CD4-positive, alpha-beta T cell (primary cell): ENCODE results near the gene TBX1. TPM values are rescaled to one million over a fixed set of nuclear protein-coding genes. Genes with fewer than 3 reads are reported as not detected.

Experiments
- ATAC-seq: fragments of 200-7000 bp; cut with Tn5 transposase; one replicate; pipeline ENCODE4 v1.10.0; 2022; ENCODE audit warnings: mild to moderate bottlenecking; ENCODE audit not compliant: poor library complexity
- CTCF ChIA-PET: fragments of 350-600 bp; sonication (Branson Sonifier 250); formaldehyde crosslinking; loops from one replicate; lab custom pipeline; 2021; ENCODE audit warnings: antibody characterized with exemption, inconsistent platforms; lab: Charles Lee
- POLR2A ChIA-PET: fragments of 350-600 bp; sonication (Branson Sonifier 250); formaldehyde crosslinking; loops from one replicate; lab custom pipeline; 2021; ENCODE audit warnings: antibody characterized with exemption, inconsistent platforms; lab: Charles Lee
- DNase-seq, 14 experiments: peaks; one replicate each; pipeline ENCODE4 v3.0.0-alpha.2; 2013 to 2020; ENCODE audit warnings: mixed read lengths in 2 of 14
- H3K27ac ChIP-seq, 2 donors: one replicate each; pipeline versions ENCODE4 v1.5.1 to v1.7.0; 2013; ENCODE audit warnings: low read length in 2 of 2, low read depth in 1 of 2, mild to moderate bottlenecking in 1 of 2
- H3K27me3 ChIP-seq, 2 experiments: 1 replicate in 1 of 2; 2 replicates in 1 of 2; pipeline versions ENCODE4 v1.6.1 to v1.7.0; 2013; ENCODE audit warnings: low read length in 2 of 2, control low read depth in 1 of 2, mild to moderate bottlenecking in 1 of 2, moderate library complexity in 1 of 2; ENCODE audit not compliant: insufficient read depth in 2 of 2, control insufficient read depth in 1 of 2
- H3K36me3 ChIP-seq: one replicate; pipeline ENCODE4 v1.6.1; 2013; ENCODE audit warnings: low read length, control low read depth; ENCODE audit not compliant: insufficient read depth
- H3K4me1 ChIP-seq: one replicate; pipeline ENCODE4 v1.6.1; 2013; ENCODE audit warnings: low read length, control low read depth; ENCODE audit not compliant: insufficient read depth
- H3K4me3 ChIP-seq: one replicate; pipeline ENCODE4 v1.5.1; 2013; ENCODE audit warnings: mild to moderate bottlenecking, low read length, moderate library complexity
- H3K9me3 ChIP-seq, 2 experiments: 1 replicate in 1 of 2; 2 replicates in 1 of 2; pipeline versions ENCODE4 v1.6.1 to v1.7.0; 2013; ENCODE audit warnings: low read length in 2 of 2, mild to moderate bottlenecking in 2 of 2, control low read depth in 1 of 2, moderate library complexity in 1 of 2; ENCODE audit not compliant: control insufficient read depth in 1 of 2, insufficient read depth in 1 of 2
- H3K27ac Mint-ChIP-seq: one replicate; pipeline ENCODE4 v1.8.0; 2020; ENCODE audit warnings: mixed read lengths
- H3K27me3 Mint-ChIP-seq: one replicate; pipeline ENCODE4 v1.8.0; 2021; ENCODE audit warnings: mixed read lengths
- H3K36me3 Mint-ChIP-seq: one replicate; pipeline ENCODE4 v1.8.0; 2021; ENCODE audit warnings: low read depth, mixed read lengths
- H3K4me1 Mint-ChIP-seq: one replicate; pipeline ENCODE4 v1.8.0; 2021; ENCODE audit warnings: low read depth, mixed read lengths
- H3K4me3 Mint-ChIP-seq: one replicate; pipeline ENCODE4 v1.8.0; 2020; ENCODE audit warnings: mild to moderate bottlenecking, mixed read lengths
- H3K9me3 Mint-ChIP-seq: one replicate; pipeline ENCODE4 v1.8.0; 2020; ENCODE audit warnings: mixed read lengths
- CTCF ChIP-seq: fragments of 200-600 bp; IDR thresholded peaks from one replicate; pipeline ENCODE4 v1.8.0; 2022; ENCODE audit warnings: antibody characterized with exemption, mild to moderate bottlenecking
- intact Hi-C, 2 experiments: fragments of 100-400 bp; cut with DNase I in 1 of 2; cut with micrococcal nuclease in 1 of 2; formaldehyde crosslinking; loops; one replicate each; pipeline versions ENCODE4 v1.15.1 to v1.9.0; 2023 to 2025; cut with DNase I, micrococcal nuclease
- total RNA-seq, 174 experiments: library from RNA in 2 of 174; stranded (reverse) in 2 of 174; gene quantifications; one replicate each; pipeline ENCODE4 v1.2.3 and lab custom pipeline; 2021 to 2026

TBX1 gene
- total RNA-seq, 2 experiments from 2014 or later, result not detected

GRCh38 chr22:19788661-19789225, 28.2 kb downstream of the TBX1 start:
- H3K27me3 ChIP-seq, result no peaks in the 10 kb centered on the region
- ATAC-seq (no peak), DNase-seq (no peak)
- intact Hi-C loops, result no loop called here
- Mint-ChIP-seq H3K36me3 (peaks cover 34% of the 10 kb centered on the region), H3K27me3 (no peaks in the 10 kb centered on the region), H3K4me1 (no peaks in the 10 kb centered on the region), H3K27ac (no peak overlapping the region), H3K4me3 (no peak overlapping the region), H3K9me3 (peaks cover 3% of the 10 kb centered on the region)
- H3K27ac ChIP-seq, result no peak overlapping the region
- no peak for TF ChIP-seq CTCF
- H3K4me1 ChIP-seq, result no peaks in the 10 kb centered on the region
- no peak overlapping the region for H3K4me3 ChIP-seq
- POLR2A ChIA-PET, result no interaction called here
- peaks cover 9% of the 10 kb centered on the region for H3K36me3 ChIP-seq
- H3K9me3 ChIP-seq, result peaks cover 5 to 12% of the 10 kb centered on the region in 2 experiments
- CTCF ChIA-PET, result no interaction called here

GRCh38 chr22:19789406-19789805, 28.8 kb downstream of the TBX1 start:
- Histone ChIP-seq H3K36me3 (peaks cover 9% of the 10 kb centered on the region), H3K4me1 (no peaks in the 10 kb centered on the region), H3K9me3 (peaks cover 5 to 15% of the 10 kb centered on the region in 2 experiments), H3K27ac (no peak overlapping the region), H3K27me3 (no peaks in the 10 kb centered on the region), H3K4me3 (no peak overlapping the region)
- Mint-ChIP-seq H3K36me3 (peaks cover 40% of the 10 kb centered on the region), H3K27ac (no peak overlapping the region), H3K27me3 (no peaks in the 10 kb centered on the region), H3K9me3 (peaks cover 3% of the 10 kb centered on the region), H3K4me3 (no peak overlapping the region), H3K4me1 (no peaks in the 10 kb centered on the region)
- intact Hi-C loops, result no loop called here
- no peak for ATAC-seq
- TF ChIP-seq CTCF, result no peak
- CTCF ChIA-PET, result no interaction called here
- POLR2A ChIA-PET, result no interaction called here
- DNase-seq, result no peak

- peaks cover 42% of the 10 kb centered on the region for H3K36me3 Mint-ChIP-seq
- DNase-seq, result no peak
- H3K36me3 ChIP-seq, result peaks cover 9% of the 10 kb centered on the region
- H3K27ac ChIP-seq, result no peak overlapping the region
- no peaks in the 10 kb centered on the region for H3K27me3 Mint-ChIP-seq
- H3K4me3 ChIP-seq, result no peak overlapping the region
- peaks cover 3% of the 10 kb centered on the region for H3K9me3 Mint-ChIP-seq
- no peak overlapping the region for H3K27ac Mint-ChIP-seq
- no peaks in the 10 kb centered on the region for H3K4me1 Mint-ChIP-seq
- ChIA-PET POLR2A (no interaction called here), CTCF (no interaction called here)
- no peak for ATAC-seq
- no peaks in the 10 kb centered on the region for H3K27me3 ChIP-seq
- TF ChIP-seq CTCF, result no peak
- H3K4me3 Mint-ChIP-seq, result no peak overlapping the region
- intact Hi-C loops, result no loop called here
- peaks cover 5 to 15% of the 10 kb centered on the region in 2 experiments for H3K9me3 ChIP-seq
- no peaks in the 10 kb centered on the region for H3K4me1 ChIP-seq
Measured at GRCh38 chr22:19789828-19790227, 29.2 kb downstream of the TBX1 start.
